DMS 273 treated with DMSO at 0.1 percent for 48 hours (cell line): ENCODE results near the gene WDR37.
"Not testable (repeated sequence)": the region's sequence is repeated elsewhere in the genome, so short reads cannot be mapped to it uniquely, and the experiment has no call there.

Experiments used
- DNase-seq: peaks from one replicate; lab custom pipeline; 2025; lab: John Stamatoyannopoulos, UW

WDR37 gene

DNA sequence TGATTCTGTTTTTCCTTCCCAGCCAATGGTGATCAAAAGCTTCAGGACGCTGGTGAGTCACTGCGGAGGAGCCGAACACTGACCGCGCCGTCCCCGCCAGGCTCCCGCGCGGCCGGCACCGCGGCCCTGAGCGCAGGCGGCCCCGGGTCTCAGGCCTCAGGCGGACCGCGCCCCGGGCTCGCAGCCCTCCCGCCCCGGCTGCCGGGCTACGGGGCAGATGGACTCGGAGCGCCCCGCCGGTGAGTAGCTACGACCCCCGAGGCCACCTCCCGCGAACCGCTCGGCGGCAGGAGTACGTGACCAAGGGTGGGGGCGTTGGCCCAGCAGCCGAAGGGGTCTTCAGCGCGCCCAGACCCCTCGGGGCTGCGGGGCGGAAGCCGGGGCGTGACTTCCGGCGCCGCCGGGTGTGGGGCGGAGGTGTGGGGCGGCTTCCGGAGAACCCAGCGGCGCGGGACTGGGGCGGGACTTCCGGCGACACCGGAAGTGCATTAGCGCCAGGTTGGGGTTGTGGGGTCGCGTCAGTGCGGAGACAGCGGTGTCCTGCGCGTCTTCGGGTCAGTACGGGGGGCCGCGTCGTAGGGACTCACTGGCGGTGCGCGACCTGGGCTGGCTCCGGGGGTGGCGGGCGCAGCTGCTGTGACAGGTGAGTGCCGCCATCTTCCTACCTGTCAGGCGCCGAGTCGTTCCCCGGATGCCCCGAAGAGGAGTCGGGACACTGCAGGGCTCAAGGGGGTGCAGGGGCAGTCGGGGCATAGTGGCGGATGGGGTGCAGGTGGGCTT, at the start of gene WDR37:
TSS of gene WDR37 (plus strand) at position 60 of the 780 bp plus-strand sequence. CDS start 15,771 bp downstream, outside the sequence.
- DNase-seq, result no peak

DNA sequence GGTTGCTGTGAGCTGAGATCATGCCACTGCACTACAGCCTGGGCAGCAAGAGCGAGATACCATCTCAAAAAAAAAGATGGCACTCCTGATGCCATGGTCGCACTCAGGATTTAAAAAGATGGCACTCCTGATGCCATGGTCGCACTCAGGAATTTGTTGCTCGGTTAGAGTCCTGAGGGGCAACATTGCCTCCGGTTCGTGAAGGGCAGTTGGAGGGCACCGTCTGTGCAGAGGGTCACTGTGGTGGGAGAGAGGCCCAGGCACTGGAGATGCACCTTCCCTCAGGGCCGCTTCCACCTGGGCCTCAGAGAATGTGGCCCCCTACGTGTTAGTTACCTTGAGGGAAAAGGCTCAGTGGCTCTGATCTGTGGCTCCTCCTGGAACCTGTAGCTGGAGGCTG, 49.6 kb upstream of the WDR37 start:
- no peak for DNase-seq

- DNase-seq, result no peak
Measured at GRCh38 chr10:1007583-1007982, 48.6 kb upstream of the WDR37 start.

DNA sequence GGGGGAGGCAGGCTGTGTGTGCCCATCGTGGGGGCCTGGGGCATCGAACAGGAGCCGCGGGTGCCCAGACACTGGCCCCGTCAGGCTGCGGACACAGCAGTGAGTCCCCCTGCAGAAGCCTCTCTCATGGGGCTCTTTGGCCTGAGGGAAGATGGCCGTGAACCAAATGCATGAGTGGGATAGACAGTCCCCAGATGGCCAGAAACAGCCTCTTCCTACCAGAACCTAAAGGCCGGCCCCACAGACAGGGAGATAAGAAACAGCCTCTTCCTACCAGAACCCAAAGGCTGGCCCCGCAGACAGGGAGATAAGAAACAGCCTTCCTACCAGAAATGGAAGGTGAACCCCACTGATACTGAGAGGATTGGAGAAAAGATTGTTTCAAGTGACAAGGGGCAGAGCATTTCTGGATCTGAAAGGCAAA, 47.1 kb upstream of the WDR37 start:
- DNase-seq, result no peak

GRCh38 chr10:1009947-1010346, 46.2 kb upstream of the WDR37 start:
- DNase-seq, result not testable (repeated sequence)

GRCh38 chr10:1010703-1011102, 45.5 kb upstream of the WDR37 start:
- no peak for DNase-seq

DNA sequence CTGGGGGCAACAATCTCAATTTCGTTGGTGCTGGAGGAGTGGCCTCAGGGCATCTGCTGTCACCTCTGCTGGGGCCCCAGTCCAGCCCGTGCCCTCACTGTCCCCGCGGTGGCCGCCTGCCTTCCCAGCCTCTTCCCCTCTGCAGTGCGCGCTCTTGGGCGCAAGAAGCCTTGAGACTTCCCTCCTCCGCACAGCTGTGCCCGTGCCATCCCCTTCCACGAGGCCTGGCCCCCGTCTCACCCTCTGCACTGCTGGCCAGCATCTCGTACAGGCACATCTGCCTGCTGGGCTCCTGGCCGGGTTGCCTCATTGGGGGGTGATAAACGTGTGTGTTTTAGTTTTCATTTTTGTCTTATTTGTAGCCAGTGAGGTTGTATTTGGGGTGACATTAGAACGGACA, 44.5 kb upstream of the WDR37 start:
- DNase-seq, result no peak

GRCh38 chr10:1015688-1016087, 40.5 kb upstream of the WDR37 start:
- no peak for DNase-seq

DNA sequence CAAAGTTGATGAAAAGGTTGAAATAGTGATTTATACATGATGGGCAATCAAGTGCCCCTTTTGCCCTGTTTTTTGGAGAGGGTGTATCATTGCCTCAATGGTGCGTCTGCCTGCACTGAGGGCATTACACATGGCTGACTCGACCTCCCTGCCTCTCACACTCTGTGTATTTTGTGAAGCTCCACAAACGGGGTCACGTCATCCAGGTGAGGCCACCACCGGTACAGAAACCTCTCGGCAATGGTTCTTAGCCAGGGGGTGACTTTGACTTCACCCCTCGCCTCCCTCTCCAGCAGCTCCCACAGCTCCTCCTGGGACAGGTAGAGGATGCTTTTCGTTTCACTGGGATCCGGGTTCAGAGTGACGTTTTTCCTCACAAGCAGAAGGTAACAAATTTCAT, 36.8 kb upstream of the WDR37 start:
- no peak for DNase-seq

GRCh38 chr10:1020460-1020859, 35.7 kb upstream of the WDR37 start:
- no peak for DNase-seq

GRCh38 chr10:1020958-1021357, 35.2 kb upstream of the WDR37 start:
- no peak for DNase-seq

GRCh38 chr10:1022413-1022812, 33.8 kb upstream of the WDR37 start:
- DNase-seq, result no peak

DNA sequence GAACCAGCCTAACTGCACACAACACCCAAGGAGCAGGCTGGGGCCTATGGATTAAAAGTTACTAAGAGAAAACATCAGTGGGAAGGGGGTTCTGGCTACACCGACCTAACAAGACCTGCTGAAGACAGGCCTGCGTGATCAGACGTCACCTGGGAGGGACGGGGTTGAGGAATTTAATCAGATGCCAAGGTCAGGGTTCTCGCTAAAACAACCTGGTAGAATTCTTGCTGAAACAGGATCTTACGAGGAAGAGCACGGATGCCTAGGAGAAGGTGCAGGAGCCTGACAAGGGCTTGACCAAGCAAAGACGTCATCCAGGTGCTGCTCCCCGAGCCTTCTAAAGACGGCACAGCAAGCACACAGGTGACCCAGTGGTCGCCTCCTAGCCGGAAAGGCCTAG, 32.1 kb upstream of the WDR37 start:
- DNase-seq, result no peak

GRCh38 chr10:1025683-1026082, 30.5 kb upstream of the WDR37 start, which contains the start of gene IDI2:
TSS of gene IDI2 (minus strand) at chr10:1025859. CDS start at chr10:1024723, 1,136 bp downstream.
- no peak for DNase-seq

DNA sequence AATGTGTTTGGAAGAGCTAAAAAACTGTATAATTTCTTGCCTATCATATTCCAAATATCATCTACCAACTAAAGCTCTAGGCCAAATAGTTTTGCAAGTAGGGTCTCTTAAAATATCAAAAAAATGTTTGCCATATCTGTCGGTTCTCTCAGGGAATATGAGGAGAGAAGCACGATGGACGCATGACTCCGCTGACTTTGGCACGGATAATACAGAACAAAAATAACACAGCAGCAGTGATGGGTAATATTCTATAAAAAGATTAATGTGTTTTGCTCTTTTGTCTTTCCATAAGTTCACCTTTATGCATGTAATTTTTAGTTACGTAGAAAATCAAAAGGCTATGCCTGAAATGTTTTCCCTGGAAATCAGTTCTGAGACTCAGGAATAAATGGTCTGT, 29.6 kb upstream of the WDR37 start:
- no peak for DNase-seq

DNA sequence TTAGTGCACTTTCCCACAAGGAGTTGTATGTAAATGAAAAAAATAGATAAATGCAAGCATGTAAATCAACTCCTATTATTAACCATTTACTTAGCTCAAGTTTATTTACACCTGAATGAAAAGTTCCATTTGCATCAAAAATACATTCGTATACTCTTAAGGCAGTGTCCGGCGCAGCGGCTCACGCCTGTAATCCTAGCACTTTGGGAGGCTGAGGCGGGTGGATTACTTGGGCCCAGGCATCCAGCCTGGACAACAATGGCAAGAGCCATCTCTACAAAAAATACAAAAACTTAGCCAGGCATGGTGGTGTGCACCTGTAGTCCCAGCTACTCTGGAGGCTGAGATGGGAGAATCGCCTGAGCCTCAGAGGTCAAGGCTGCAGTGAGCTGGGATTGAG, 26.3 kb upstream of the WDR37 start:
- no peak for DNase-seq

DNA sequence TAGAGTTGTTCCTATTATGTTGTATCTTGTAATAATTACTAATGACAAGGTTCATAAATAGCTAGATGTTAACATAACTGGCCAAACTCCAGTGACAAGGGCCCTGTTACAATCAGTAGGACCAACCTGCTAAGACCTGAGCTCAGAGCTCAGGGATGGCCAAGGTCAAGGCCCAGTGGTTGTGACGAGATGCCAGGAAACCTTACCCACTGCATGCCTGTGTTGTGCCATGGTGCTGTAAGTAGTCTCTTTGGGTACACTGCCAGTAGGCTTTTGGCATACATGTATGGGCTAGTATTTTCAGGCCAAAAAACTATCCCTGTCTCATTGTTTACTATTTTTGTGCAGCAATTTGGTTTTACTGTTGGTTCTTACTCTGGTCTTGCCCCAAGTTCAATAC, 22.6 kb upstream of the WDR37 start:
- DNase-seq, result no peak

DNA sequence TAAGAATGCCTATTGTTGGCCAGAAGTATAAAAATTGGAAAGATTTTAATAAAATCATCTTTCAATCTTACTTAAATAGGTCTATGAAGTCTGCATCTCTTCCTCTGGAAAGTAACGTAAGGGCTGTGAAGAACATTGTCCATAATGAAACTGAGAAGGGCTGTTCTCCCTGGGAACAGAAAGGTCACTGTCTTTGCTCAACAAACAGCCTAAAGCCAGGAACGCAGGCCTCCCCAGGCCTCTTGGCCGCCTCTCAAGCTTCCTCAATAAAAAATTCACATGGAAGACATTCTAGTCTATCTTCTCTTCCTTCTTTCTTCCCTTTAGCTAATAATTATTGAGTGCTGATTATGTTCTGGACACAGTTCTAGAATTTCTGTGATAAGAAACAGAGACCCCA, 21.4 kb upstream of the WDR37 start:
- DNase-seq, result no peak

GRCh38 chr10:1035201-1035600, 21.0 kb upstream of the WDR37 start:
- DNase-seq, result no peak

- no peak for DNase-seq
Measured at GRCh38 chr10:1036341-1036791, 19.8 kb upstream of the WDR37 start.

DNA sequence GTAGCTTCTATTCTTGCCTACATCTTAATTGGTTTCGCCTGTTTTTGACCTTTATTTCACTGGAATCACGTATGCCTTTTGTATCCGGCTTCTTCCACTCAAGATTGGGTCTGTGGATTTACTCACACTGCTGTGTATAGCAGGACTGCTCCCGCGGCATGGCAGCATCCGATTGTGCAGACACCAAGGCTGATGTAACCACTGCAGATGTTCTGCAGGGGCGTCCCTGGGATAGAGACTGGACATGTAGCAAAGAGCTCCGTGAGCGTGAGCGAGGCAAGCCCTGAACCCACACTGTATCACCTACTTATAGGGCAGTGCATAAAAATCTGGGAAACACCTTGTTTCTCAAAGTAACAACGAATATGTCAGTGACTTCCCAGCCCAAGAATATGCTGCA, 19.1 kb upstream of the WDR37 start:
- no peak for DNase-seq

DNA sequence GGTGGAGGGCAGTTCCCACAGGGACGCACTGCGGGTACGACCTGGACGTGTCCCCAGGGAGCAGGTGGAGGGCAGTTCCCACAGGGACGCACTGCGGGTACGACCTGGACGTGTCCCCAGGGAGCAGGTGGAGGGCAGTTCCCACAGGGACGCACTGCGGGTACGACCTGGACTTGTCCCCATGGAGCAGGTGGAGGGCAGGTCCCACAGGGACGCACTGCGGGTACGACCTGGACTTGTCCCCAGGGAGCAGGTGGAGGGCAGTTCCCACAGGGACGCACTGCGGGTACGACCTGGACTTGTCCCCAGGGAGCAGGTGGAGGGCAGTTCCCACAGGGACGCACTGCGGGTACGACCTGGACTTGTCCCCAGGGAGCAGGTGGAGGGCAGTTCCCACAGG, 17.4 kb upstream of the WDR37 start:
- DNase-seq, result not testable (repeated sequence)

DNA sequence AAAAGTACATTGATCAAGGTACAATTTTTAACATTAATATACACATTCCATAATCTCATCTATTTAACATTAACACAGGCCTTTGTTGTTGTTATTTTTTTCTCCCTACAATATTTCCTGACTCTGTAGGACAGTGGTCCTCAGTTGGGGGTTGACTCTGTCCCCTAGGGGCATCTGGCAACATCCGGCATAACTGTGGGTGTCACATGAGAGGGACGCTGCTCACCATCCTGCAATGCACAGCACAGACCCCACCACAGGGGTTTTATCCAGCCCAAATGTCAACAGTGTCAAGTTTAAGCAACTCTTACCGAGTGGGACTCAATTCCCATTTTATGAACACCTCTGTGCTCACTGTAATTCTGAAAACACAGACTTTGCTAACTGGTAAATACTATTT, 16.1 kb upstream of the WDR37 start:
- DNase-seq, result no peak

DNA sequence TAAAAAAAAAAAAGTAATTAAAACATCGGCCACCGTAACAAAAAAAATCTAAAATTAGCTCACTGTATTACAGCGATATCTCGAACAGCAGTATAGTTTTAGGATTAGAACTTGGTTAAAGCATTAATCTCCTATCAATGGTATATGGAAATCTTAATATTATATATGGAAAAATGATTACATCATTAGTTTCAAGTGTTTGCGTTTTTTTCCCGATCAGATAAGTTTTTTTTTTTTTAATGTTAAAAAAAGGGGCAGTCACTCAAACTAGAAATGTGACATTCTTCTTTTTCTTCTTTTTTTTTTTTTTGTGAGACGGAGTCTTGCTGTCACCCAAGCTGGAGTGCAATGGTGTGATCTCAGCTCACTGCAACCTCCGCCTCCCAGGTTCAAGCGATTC, 14.7 kb upstream of the WDR37 start:
- no peak for DNase-seq
